C4-2B (cell line): Measurements from ENCODE around the gene TNRC18.

Experiments
- CTCF ChIP-seq: fragments of 450-650 bp; conservative IDR thresholded peaks from 2 replicates; pipeline ENCODE4 v1.5.1; 2017; ENCODE audit warnings: mild to moderate bottlenecking
- ZFX ChIP-seq: fragments of 450-650 bp; IDR thresholded peaks from 2 replicates; pipeline ENCODE4 v1.6.1; 2017

GRCh38 chr7:5439572-5440496 is 16.2 kb upstream of the TNRC18 start:
- no peak for TF ChIP-seq CTCF
- no peak for TF ChIP-seq ZFX
